ENCODE results near the gene CTR9.

CTR9 gene

GRCh38 chr11:10742460-10743208 lies 8.4 kb upstream of the CTR9 start:
- no peak for DNase-seq (ENCODE audit: low read depth in 1 of 2, low spot score in 1 of 2)

DNA sequence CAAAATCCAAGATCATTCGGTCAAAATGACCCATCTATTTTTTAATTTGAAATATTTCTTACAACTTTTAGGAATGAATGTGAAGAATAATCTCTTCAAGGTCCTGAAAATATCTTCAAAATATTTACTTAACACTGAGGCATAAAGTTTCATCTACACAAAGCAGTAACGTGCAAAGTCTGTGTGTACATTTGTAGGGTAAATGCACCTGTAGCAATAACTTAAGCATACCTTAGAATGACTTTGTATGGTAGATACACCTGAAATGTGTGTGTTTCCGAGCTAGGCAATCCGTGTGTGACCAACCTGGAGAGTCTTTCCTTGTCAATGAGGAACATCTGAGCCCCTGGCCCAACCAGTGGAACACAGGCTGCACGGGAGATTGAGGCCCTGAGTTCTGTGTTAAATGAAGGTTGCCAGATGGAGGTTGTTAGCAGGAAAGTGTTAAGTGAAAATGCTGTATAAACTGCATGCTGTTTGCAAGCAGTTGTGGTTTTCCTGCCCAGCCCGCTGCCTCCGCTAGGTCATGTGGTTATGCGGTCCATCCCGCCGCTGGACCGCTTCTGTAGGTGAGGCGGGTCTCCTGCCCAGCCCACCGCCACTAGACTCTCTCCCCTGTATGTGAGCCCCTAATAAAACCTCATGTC lies 7.6 kb upstream of the CTR9 start:
- DNase-seq (ENCODE audit: low read depth in 1 of 2, low spot score in 1 of 2), result no peak

DNA sequence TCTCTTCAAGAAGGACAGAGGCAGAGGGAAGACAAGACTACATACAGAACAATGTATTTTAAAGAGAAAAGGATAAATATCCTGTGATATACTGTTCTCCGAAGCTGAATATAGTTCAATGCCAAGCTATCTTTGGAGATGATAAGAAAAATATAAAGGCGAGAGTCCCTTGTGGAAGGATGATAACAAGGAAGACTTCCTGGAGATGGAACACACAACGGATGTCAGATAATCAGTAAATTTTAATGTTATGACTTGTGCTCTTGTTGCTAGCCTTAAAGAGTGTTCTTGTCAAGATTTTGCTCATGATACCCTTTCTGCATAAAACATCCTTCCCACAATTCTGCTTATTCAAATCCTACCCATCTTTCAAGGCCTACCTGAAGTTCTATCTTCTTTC lies 6.8 kb upstream of the CTR9 start:
- DNase-seq (ENCODE audit: low read depth in 1 of 2, low spot score in 1 of 2), result no peak

GRCh38 chr11:10746871-10747270 lies 4.2 kb upstream of the CTR9 start:
- no peak for DNase-seq (ENCODE audit: low read depth in 1 of 2, low spot score in 1 of 2)

GRCh38 chr11:10747733-10748132 lies 3.3 kb upstream of the CTR9 start:
- no peak for DNase-seq (ENCODE audit: low read depth in 1 of 2, low spot score in 1 of 2)

- no peak for DNase-seq (ENCODE audit: low read depth in 1 of 2, low spot score in 1 of 2)
These were observed 1.6 kb upstream of the CTR9 start for GRCh38 chr11:10749476-10749875.

DNA sequence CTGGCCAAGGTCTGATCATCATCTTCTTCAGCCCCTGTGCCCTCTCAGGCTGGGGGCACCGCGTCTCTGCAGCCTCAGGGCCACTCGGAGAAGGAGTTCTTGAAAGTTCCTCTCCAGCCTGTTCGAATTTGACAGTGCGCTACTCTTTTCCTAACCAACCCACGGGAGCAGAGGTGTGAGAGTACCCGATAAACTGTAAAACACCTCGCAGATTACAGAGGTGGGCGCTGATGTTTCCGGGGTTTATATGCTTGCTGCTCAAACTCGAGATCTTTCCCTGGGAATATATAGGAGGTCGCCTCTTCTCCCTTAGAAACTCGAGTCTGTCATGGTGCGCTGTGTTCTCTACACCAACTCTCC lies 515 bp downstream of the CTR9 start:
- no peak for DNase-seq (ENCODE audit: low read depth in 1 of 2, low spot score in 1 of 2)

DNA sequence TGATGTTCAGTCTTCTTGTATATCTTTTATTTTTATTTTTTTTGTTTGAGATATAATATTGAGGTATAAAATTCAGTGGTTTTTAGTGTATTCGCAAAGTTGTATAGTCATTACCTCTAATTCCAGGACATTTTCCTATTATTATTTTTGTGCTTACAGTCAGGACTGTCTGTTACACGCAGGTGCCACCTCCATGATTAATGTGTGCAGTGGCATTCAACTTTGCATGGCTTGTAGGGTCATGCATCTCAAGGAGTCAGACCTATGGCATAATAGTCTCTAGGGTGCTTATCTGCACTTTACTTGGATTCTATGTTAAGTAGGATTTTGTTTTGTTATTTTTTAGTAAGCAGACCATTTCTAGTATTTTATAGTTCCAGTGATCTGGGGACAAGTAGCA lies 1.0 kb downstream of the CTR9 start:
- no peak for DNase-seq (ENCODE audit: low read depth in 1 of 2, low spot score in 1 of 2)

- no peak for DNase-seq (ENCODE audit: low read depth in 1 of 2, low spot score in 1 of 2)
These were observed 1.4 kb downstream of the CTR9 start for GRCh38 chr11:10752486-10752885.

DNA sequence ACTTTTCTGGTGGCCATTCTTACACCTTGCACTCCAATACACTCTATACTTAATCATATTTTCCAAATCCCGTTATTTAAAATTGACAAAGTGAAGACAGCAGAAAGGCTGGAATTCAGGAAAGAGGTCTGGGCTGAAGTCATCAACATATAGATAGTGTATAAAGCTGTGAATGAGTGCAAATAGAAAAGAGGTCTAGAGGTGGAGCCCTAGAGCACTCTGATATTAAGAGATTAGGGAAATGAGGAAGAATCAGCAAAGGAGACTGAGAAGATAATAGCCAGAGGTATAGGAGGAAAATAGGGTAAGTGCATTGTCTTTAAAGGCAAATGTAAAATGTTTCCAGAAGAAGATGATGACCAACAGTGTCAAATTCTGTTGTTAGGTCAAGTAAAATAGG lies 7.9 kb downstream of the CTR9 start:
- no peak for DNase-seq (ENCODE audit: low read depth in 1 of 2, low spot score in 1 of 2)

GRCh38 chr11:10761085-10761698 lies 10.1 kb downstream of the CTR9 start:
- no peak for DNase-seq (ENCODE audit: low read depth in 1 of 2, low spot score in 1 of 2)

GRCh38 chr11:10762185-10762584 lies 11.1 kb downstream of the CTR9 start:
- DNase-seq (ENCODE audit: low read depth in 1 of 2, low spot score in 1 of 2), result no peak

GRCh38 chr11:10762913-10763421 lies 11.9 kb downstream of the CTR9 start:
- DNase-seq (ENCODE audit: low read depth in 1 of 2, low spot score in 1 of 2), result no peak

DNA sequence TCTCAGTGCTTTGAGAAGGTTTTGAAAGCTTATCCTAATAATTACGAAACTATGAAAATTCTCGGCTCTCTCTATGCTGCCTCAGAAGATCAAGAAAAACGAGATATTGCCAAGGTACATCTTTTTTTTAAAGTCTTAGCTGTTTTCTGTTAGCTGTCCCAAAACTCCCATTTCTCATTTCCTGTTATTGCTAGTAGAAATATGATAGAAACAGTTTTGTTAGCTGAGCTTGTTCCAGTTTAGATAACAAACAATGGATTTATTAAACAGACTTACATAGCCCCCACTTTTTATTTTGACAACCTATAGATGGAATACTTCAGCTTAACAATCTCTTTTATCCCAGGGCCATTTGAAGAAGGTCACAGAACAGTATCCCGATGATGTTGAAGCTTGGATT lies 12.7 kb downstream of the CTR9 start:
- no peak for DNase-seq (ENCODE audit: low read depth in 1 of 2, low spot score in 1 of 2)

- DNase-seq (ENCODE audit: low read depth in 1 of 2, low spot score in 1 of 2), result no peak
These were observed 13.4 kb downstream of the CTR9 start for GRCh38 chr11:10764412-10764811.

GRCh38 chr11:10770626-10771254 lies 19.7 kb downstream of the CTR9 start:
- DNase-seq (ENCODE audit: low read depth in 1 of 2, low spot score in 1 of 2), result no peak

GRCh38 chr11:10771457-10771856 lies 20.4 kb downstream of the CTR9 start:
- no peak for DNase-seq (ENCODE audit: low read depth in 1 of 2, low spot score in 1 of 2)

DNA sequence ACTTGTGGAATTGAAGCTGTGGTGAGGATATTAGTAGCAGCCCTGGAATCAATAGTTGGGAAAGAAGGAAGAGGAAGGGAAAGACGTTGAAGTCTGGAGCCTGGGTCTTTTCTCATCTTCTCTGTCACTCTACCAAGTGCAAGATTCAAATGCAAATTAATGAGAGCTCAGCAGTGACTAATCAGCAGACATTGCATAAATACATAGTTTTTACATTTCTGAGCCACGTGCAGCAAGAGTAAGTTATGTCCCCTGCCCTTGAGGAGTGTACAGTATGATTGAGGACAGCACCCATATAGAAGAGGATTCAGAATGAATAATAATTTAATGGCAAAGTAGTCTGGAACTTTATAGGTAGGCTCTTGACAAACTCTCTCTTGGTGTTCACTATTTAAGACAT lies 23.8 kb downstream of the CTR9 start:
- no peak for DNase-seq (ENCODE audit: low read depth in 1 of 2, low spot score in 1 of 2)

DNA sequence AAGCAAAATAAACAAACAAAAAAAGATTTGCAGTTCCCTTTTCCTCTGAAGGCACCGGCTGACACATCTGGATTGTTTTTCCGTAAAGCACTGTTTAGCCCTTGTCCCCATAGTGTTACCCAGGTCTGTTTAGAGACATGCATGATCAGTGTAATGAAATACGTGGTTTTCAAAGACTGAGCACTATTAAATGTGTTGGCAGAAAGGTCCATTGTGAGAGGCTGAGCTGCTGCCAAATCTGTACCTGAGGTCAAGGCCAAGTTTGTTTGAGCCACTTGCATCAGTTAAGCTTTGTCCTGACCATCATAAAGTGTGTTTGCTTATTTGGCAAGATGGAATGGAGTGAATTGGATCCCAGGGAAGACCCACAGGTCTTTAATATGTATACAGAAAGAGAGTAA lies 26.3 kb downstream of the CTR9 start:
- no peak for DNase-seq (ENCODE audit: low read depth in 1 of 2, low spot score in 1 of 2)

GRCh38 chr11:10777806-10778205 lies 26.8 kb downstream of the CTR9 start:
- no peak for DNase-seq (ENCODE audit: low read depth in 1 of 2, low spot score in 1 of 2)

DNA sequence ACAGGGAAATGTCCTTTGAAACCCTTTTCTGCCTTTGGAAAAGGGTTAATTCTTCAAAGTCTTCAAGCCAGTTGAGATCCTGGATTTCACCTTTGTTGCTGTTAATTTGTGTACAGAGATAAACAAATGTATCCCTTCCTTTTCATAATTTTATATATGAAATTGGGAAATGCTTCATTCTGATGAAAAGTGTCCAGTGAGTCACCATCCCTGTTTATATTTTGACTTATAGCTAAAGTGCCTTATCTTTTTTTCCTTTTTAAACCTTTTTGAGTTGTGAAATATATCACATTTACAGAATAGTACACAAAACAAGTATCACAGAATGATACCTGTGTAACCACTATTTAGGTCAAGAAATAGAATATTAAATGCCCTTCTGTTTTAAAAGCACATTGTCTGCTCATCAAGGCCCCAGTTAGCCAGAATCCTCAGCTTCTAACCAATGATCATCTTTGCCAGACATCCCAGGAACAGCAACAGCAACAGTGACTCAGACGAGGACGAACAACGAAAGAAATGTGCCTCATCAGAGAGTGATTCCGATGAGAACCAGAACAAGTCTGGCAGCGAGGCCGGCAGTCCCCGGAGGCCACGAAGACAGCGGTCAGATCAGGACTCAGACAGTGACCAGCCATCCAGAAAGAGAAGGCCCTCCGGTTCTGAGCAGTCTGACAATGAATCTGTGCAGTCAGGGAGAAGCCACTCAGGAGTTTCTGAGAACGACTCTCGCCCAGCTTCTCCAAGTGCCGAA lies 27.3 kb downstream of the CTR9 start:
- no peak for DNase-seq (ENCODE audit: low read depth in 1 of 2, low spot score in 1 of 2)
